Loucy (cell line): ENCODE data around the gene MKRN2.

Experiments used
- EZH2phosphoT487 ChIP-seq: fragments of 200-600 bp; IDR thresholded peaks from 2 replicates; pipeline ENCODE4 v1.6.1; 2018; ENCODE audit warnings: antibody characterized with exemption, mild to moderate bottlenecking, moderate library complexity, borderline replicate concordance
- TF ChIP-seq, protein P1 (sequence below): fragments of 200-600 bp; sonication (generic); conservative IDR thresholded peaks from 2 replicates; pipeline ENCODE4 v1.5.1; 2014; ENCODE audit warnings: mild to moderate bottlenecking, antibody characterized with exemption, low read length

- TF ChIP-seq, protein P1, sequence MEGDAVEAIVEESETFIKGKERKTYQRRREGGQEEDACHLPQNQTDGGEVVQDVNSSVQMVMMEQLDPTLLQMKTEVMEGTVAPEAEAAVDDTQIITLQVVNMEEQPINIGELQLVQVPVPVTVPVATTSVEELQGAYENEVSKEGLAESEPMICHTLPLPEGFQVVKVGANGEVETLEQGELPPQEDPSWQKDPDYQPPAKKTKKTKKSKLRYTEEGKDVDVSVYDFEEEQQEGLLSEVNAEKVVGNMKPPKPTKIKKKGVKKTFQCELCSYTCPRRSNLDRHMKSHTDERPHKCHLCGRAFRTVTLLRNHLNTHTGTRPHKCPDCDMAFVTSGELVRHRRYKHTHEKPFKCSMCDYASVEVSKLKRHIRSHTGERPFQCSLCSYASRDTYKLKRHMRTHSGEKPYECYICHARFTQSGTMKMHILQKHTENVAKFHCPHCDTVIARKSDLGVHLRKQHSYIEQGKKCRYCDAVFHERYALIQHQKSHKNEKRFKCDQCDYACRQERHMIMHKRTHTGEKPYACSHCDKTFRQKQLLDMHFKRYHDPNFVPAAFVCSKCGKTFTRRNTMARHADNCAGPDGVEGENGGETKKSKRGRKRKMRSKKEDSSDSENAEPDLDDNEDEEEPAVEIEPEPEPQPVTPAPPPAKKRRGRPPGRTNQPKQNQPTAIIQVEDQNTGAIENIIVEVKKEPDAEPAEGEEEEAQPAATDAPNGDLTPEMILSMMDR = no peak
- no peak for TF ChIP-seq EZH2phosphoT487
Observed at GRCh38 chr3:12557473-12558100, 700 bp downstream of the MKRN2 start.
